PFSK-1 (cell line): ENCODE data around the gene DPY19L3.

Source experiments
- POLR2AphosphoS5 ChIP-seq: IDR thresholded peaks from 2 replicates; pipeline ENCODE4 v1.6.1; 2012; ENCODE audit warnings: low read depth, mild to moderate bottlenecking, control low read depth, low read length, moderate library complexity
- TAF1 ChIP-seq: IDR thresholded peaks from 2 replicates; pipeline ENCODE4 v1.6.1; 2012; ENCODE audit warnings: low read length, control low read depth, borderline replicate concordance; ENCODE audit not compliant: insufficient read depth

- TF ChIP-seq TAF1: no peak
- TF ChIP-seq POLR2AphosphoS5: no peak
These were observed 31.1 kb downstream of the DPY19L3 start for GRCh38 chr19:32436692-32437091.
